Endodermal cell (in vitro differentiated cells): Measurements from ENCODE around the gene LMOD1. TPM values are rescaled to one million over a fixed set of nuclear protein-coding genes. Genes with fewer than 3 reads are reported as not detected.
A peak's percentile ranks its signal among the peaks of the same experiment; 100 is the strongest.

Experiments used
- DNase-seq: peaks from one replicate; pipeline ENCODE4 v3.0.0-alpha.2; 2017
- H3K27ac ChIP-seq: 2 replicates; pipeline ENCODE4 v1.5.1; 2013; ENCODE audit warnings: mild to moderate bottlenecking, low read depth, low read length, moderate library complexity
- H3K27me3 ChIP-seq: 2 replicates; pipeline ENCODE4 v1.6.1; 2013; ENCODE audit warnings: mild to moderate bottlenecking, low read length, moderate library complexity; ENCODE audit not compliant: insufficient read depth, control insufficient read depth, poor library complexity, severe bottlenecking
- H3K36me3 ChIP-seq: 2 replicates; pipeline ENCODE4 v1.7.0; 2013; ENCODE audit warnings: mild to moderate bottlenecking, low read length, moderate library complexity; ENCODE audit not compliant: control insufficient read depth, insufficient read depth
- H3K4me1 ChIP-seq: one replicate; pipeline ENCODE4 v1.7.0; 2013; ENCODE audit warnings: low read length; ENCODE audit not compliant: control insufficient read depth, insufficient read depth
- H3K4me3 ChIP-seq: 2 replicates; pipeline ENCODE4 v1.5.1; 2013; ENCODE audit warnings: mild to moderate bottlenecking, low read length, moderate library complexity
- H3K9ac ChIP-seq: 2 replicates; pipeline ENCODE4 v1.6.1; 2013; ENCODE audit warnings: mild to moderate bottlenecking, low read length, moderate library complexity; ENCODE audit not compliant: poor library complexity, severe bottlenecking; ENCODE audit errors: extremely low read depth
- H3K9me3 ChIP-seq: 2 replicates; pipeline ENCODE4 v1.6.1; 2013; ENCODE audit warnings: mild to moderate bottlenecking, low read length, moderate library complexity; ENCODE audit not compliant: control insufficient read depth
- H3K27ac Mint-ChIP-seq: 2 replicates; pipeline ENCODE4 v1.8.0; 2020; ENCODE audit warnings: mixed read lengths
- H3K27me3 Mint-ChIP-seq: 2 replicates; pipeline ENCODE4 v1.8.0; 2021; ENCODE audit warnings: mild to moderate bottlenecking, mixed read lengths; ENCODE audit not compliant: insufficient read depth
- H3K36me3 Mint-ChIP-seq: 2 replicates; pipeline ENCODE4 v1.8.0; 2020; ENCODE audit warnings: low read depth, mixed read lengths
- H3K4me1 Mint-ChIP-seq: 2 replicates; pipeline ENCODE4 v1.8.0; 2020; ENCODE audit warnings: mixed read lengths
- H3K4me3 Mint-ChIP-seq: 2 replicates; pipeline ENCODE4 v1.8.0; 2020; ENCODE audit warnings: mild to moderate bottlenecking, moderate library complexity, mixed read lengths
- H3K9me3 Mint-ChIP-seq: 2 replicates; pipeline ENCODE4 v1.8.0; 2020; ENCODE audit warnings: mild to moderate bottlenecking, mixed read lengths
- CTCF ChIP-seq: fragments of 200-600 bp; sonication (generic); conservative IDR thresholded peaks from 2 replicates; pipeline ENCODE4 v1.5.0; 2021; ENCODE audit warnings: antibody characterized with exemption, mild to moderate bottlenecking
- WGBS, 2 experiments: methylation state at CpG; one replicate each; pipeline versions ENCODE4 v1.1.5 to v1.1.7; 2013; ENCODE audit warnings: missing lambda C conversion rate in 2 of 2, mixed read lengths in 1 of 2; ENCODE audit not compliant: insufficient coverage in 1 of 2, insufficient read length in 1 of 2; 5-methylcytosine and 5-hydroxymethylcytosine counted together
- total RNA-seq, 2 donors: library from RNA; stranded (reverse); fragmentation: NEBNext Ultra II Directional in 1 of 2; extraction: Animal tissue kit (Norgen Biotek cat#: 25700) in 1 of 2; gene quantifications; 2 replicates in 1 of 2; 3 replicates in 1 of 2; pipeline ENCODE4 v1.2.1, GENCODE V29; 2021

Gene LMOD1
- total RNA-seq, 2 donors from 2014 or later, result 0.31 to 0.60 TPM

DNA sequence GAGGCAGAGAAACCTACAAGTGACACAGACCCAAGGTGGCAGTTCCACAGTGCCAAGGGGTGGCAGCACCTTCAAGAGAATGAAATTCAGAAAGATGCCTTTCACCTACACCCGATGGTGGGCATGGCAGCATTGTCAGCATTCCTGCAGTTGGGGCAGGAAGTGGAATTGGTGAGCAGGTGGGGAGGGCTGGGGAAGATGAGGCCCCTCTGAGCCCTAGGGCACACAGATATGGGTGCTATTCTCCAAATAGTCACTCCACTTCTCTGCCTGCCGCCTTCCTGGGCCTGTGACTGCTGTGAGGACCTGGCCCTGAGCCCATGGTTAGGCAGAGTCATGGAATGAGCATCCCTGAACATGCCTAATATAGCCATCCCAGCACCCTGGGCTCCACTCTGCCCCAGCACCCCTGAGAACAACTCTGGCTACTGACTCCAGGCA, 49.4 kb downstream of the LMOD1 start:
- H3K4me3 ChIP-seq, result no peak overlapping the region
- H3K9ac ChIP-seq, result no peak overlapping the region
- H3K36me3 ChIP-seq, result no peaks in the 10 kb centered on the region
- WGBS, 2 experiments, result 77 to 83% methylated on average over 1 to 2 of the region's 2 CpGs
- no peaks in the 10 kb centered on the region for H3K4me1 ChIP-seq
- Mint-ChIP-seq H3K27ac (no peak overlapping the region), H3K9me3 (no peaks in the 10 kb centered on the region), H3K4me1 (peaks cover 11% of the 10 kb centered on the region), H3K27me3 (peaks cover 12% of the 10 kb centered on the region), H3K36me3 (no peaks in the 10 kb centered on the region), H3K4me3 (no peak overlapping the region)
- H3K9me3 ChIP-seq, result no peaks in the 10 kb centered on the region
- H3K27me3 ChIP-seq, result no peaks in the 10 kb centered on the region
- no peak overlapping the region for H3K27ac ChIP-seq
- TF ChIP-seq CTCF, result no peak
- DNase-seq, result no peak

- Histone ChIP-seq H3K4me1 (no peaks in the 10 kb centered on the region), H3K36me3 (no peaks in the 10 kb centered on the region), H3K9ac (no peak overlapping the region), H3K9me3 (no peaks in the 10 kb centered on the region), H3K27me3 (no peaks in the 10 kb centered on the region), H3K27ac (no peak overlapping the region), H3K4me3 (no peak overlapping the region)
- TF ChIP-seq CTCF, result peak; percentile 97
- no peaks in the 10 kb centered on the region for H3K36me3 Mint-ChIP-seq
- DNase-seq, result peak; percentile 98
- 21 to 23% methylated on average over 9 to 10 of the region's 10 CpGs for WGBS, 2 experiments
- peak overlapping the region; percentile 83 for H3K27ac Mint-ChIP-seq
- H3K9me3 Mint-ChIP-seq, result no peaks in the 10 kb centered on the region
- peaks cover 12% of the 10 kb centered on the region for H3K27me3 Mint-ChIP-seq
- no peak overlapping the region for H3K4me3 Mint-ChIP-seq
- H3K4me1 Mint-ChIP-seq, result peaks cover 11% of the 10 kb centered on the region
Observed at GRCh38 chr1:201895913-201896807, 50.2 kb downstream of the LMOD1 start.

DNA sequence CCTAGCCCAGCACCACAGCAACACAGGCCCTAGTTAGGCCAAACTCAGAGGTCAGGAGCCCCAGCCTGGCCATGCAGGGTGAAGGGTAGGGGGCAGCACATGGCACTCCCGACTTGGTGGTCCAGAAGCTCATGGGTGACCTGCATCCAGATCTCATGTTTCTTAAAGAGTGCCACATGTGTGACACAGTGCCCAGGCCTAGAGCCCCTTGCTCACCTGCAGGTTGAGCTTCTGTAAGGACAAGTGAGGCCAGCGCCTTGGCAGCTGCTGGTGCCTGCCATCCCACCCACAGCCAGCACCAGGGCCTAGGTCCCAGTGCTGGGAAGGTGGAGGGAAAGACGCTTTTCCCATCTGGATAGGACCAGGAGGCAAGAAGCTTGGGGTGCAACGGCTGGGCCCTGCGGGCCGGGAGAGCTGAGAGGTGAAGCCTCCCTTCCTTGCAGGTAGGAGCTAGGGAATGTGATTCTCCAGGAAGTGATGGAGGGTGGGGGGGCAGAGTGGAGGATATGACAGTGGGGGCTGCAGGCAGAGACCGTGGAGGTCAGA, 51.2 kb downstream of the LMOD1 start:
- Mint-ChIP-seq H3K9me3 (no peaks in the 10 kb centered on the region), H3K27me3 (peaks cover 14% of the 10 kb centered on the region), H3K4me3 (no peak overlapping the region), H3K36me3 (no peaks in the 10 kb centered on the region), H3K4me1 (peaks cover 11% of the 10 kb centered on the region), H3K27ac (no peak overlapping the region)
- TF ChIP-seq CTCF, result no peak
- Histone ChIP-seq H3K9ac (no peak overlapping the region), H3K9me3 (no peaks in the 10 kb centered on the region), H3K27ac (no peak overlapping the region), H3K4me1 (no peaks in the 10 kb centered on the region), H3K36me3 (no peaks in the 10 kb centered on the region), H3K27me3 (peaks cover 6% of the 10 kb centered on the region), H3K4me3 (no peak overlapping the region)
- peak; percentile 68 for DNase-seq
- 90 to 91% methylated on average over 4 to 7 of the region's 7 CpGs for WGBS, 2 experiments
